ENCODE data around the gene MFAP4.

The MFAP4 gene

DNA sequence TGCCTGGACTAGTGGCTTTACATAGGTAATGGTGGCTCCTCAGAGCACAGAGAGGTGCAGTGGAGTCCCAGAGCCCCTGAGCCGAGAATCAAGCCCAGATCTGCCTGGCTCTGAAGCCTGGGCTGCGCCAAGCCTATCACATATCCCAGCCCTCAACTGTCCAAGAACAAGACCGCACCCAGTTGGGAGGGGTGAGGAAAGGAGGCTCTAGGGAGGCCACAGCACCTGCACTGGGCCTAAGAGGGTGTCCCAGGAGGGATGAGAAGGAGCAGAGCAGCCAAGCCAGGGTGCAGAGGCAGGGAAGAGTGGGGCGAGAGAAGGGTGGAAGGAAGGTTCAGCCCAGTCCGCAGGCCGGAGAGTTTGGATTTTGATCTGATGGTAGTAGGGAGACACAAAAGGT is 23.1 kb upstream of the MFAP4 start:
- no peak for DNase-seq (ENCODE audit: low spot score)

DNA sequence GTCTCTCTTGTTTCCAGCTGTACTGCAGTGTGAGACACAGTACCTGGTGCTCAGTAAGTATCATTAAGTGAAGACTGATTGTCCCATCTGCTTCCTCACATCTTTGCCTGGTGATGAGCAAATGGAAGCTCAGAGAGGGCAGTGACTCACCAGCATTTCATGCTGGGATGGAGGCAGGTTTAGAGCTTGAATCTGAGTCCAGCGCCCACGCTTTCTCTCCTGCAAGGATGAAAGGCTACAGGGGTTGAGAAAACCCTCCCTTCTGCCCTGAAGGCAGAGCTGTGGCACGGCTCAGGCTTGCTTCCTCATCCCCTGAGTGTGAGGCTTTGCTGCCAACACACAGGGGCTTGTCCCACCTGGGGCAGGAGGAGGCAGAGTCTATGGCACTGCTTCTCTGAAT is 22.5 kb upstream of the MFAP4 start:
- no peak for DNase-seq (ENCODE audit: low spot score)

DNA sequence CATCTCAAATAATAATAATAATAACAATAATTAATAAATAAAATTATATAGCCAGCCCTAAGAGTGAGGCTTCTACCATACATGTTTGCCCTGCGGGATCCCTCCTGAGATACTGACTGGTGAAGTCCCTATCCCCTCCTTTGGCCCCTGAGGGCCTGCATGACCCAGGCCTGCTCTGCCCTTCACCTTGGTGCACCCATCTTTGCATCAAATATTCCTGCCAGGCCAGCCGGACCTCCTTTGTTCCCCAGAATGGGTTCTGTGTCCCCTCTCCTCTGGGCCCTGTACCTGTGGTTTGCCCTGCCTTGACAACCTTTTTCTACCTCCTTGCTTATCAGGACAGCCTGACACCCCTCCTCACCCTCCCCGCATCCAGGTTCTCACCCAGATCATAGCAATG is 22.1 kb upstream of the MFAP4 start:
- DNase-seq (ENCODE audit: low spot score): no peak

DNA sequence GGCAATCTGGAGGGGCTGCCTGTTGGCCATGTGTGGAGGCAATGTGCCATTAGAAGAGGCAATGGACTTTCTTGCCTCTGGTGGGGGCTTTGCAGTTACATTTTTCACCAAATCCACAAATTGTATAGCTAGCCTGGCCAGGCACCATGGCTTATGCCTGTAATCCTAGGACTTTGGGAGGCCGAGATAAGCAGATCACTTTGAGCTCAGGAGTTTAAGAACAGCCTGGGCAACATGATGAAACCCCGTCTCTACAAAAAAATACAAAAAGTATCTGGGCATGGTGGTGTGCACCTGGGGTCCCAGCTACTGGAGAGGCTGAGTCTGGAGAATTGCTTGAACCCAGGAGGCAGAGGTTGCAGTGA is 21.3 kb upstream of the MFAP4 start:
- DNase-seq (ENCODE audit: low spot score): no peak

DNA sequence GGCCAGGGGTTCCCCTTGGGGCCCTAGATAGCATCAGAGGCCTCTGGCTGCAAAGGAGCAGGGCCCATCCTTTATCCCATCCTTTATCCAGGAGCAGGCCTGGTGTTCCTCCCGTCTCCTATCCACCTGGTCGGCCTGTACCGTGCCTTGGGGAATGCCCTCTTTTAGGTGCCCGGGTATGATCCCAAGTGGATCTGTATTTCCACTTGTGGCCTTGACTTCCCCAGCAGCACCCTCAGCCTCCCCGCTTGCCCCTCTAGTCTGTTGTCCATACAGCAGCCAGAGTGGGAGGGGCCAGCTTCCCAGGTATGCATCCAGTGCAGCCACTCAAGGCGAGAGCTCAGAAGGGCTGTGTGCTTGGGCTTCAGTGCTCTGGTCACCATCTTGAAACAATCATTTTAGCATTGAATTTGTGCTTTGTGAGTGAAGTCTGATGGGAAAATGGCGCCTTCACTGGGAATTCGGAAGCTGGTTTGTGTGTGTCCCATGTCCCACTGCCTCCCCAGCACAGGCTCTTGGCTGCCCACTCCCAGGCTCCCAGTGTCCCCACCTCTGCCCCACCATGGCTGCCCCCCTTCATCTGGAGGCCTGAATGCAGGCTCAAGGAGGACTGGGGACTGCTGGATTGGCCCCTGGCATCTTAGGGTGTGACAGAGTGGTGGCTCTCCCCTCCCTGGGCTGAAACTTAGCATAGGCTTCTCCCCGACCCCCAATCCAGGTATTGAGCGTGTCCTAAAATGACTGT is 20.8 kb upstream of the MFAP4 start:
- no peak for DNase-seq (ENCODE audit: low spot score)

DNA sequence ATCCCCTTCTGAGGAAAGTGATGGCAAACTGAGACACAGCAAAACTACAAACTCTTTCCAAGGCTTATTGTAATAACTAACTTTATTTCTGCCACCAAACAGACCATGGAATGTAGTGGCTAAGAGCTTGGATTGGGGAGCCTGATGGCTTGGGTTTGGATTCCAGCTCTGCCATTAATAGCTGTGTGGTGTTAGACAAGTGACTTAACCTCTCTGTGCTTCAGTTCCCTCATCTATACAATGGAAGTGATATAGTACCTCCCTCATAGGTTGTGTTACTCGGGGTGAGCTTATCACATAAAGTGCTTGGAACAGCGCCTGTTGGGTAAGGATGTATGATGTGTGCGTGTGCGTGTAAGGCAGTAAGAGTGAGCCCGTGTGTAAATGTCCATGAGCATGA is 18.1 kb upstream of the MFAP4 start:
- DNase-seq (ENCODE audit: low spot score): no peak

DNA sequence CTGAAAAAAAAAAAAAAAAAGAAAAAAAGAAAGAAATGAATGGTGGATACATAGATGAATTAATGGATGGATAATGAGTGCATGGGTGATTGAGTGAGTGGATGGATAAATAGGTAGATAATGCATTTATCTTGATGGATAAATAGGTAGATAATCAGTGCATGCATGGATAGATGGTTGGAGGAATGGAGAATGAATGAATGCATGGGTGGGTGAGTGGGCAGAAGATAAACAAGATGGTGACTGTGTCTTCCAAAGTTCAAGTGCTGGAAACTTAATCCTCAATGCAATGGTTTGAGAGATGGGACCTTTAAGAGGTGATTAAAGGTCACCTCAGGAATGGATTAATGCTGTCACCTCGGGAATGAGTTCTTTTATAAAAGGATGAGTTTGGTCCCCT is 17.3 kb upstream of the MFAP4 start:
- DNase-seq (ENCODE audit: low spot score): no peak

DNA sequence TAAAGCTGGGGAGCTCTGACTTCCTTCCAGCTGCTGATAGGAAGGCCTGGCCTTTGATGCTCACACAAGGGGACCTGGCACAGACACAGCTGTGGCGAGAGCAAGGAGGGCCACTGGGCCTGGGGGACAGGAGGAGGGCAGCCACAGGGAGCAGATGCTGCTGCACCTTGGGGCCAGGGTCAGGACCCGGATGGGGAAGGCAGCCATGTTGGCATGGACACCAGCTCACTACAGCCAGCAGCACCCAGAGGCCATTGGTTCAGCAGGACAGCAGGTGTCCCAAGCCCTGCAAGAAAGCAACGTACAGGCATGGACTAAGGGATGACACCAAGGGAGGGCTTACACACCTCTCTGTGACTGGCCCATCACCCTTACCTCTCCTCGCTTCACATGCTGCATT is 16.0 kb upstream of the MFAP4 start:
- no peak for DNase-seq (ENCODE audit: low spot score)

DNA sequence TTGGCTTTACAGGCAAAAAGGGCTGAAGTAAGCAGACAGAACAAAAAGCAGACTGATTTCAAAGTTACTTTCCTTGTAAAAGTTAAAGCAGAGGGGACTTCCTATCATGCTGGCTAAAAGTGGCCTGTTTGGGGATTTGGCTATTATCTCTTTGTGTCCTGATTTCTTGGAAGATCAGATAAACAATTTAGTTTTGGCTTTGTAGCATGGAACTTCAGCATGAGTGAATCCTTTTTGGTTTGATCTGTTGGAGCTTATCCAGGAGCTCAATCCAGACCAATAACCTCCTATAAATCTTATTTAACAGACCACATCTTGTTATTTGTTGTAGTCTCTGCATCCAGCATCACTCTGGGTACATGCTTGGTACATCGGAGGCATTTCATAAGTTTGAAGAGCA is 15.2 kb upstream of the MFAP4 start:
- no peak for DNase-seq (ENCODE audit: low spot score)

DNA sequence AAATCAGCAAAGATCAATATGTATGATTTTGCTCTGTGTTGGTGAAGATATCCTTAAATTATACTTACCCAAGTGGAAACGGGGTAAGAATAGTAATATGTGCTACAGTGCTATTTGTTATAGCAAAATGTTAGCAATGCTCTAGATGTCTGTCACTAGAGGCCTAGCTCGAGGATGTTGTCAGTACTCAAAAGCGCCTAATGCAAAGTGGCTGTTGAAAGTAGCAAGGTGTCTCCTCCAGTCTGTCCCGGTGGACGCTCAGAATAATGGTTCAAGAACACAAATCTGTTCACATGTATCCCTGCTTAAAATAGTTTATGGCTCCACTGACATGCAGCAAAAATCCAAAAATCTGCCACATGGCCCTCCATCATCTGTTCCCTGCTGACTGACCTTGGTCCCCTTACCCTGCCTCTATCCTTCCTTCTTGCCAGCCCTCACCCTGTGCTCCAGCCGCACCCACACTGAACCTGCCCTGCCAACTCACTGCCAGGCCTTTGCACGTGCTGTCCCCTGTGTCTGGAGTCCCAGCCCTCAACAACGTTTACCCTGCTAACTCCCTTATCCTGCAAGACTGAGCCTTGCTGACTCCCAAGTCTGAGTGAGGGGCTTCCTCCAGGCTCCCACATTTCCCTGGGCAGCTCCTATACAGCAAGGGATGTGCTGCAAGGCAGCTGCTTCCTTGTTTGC is 14.5 kb upstream of the MFAP4 start:
- DNase-seq (ENCODE audit: low spot score): no peak

DNA sequence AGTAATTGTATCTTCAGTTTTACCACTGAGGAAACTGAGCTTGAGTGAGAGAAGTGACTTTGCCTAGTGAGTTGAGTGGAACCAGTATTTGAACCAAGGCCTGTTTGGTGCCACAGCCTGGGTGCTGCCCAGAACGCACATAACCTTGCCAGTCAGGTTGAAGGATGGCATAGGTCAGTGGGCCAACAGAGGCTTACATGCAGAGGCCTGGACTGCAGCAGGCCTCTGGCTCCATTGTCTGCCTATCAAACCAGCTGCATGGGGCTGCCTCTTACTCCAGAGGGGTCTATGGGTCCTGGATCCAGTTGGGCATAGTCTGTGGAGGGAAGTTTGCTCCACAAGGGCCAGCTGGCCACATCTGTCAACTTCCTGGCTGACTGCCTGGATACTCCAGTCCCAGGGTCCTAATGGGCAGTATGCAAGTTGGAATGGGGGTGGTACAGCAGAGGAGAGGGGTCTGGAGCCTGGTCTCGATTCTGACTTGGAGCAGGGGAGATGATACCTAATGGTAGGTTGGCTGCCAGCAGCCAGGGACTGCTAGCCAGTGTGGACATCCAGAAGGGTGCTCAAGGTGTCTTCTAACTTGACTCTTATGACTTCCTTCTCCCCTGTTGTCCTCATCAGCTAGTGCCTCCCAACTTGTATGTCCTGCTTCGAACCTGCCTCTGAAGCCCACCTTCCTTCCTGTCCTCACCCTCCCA is 12.9 kb upstream of the MFAP4 start:
- no peak for DNase-seq (ENCODE audit: low spot score)

DNA sequence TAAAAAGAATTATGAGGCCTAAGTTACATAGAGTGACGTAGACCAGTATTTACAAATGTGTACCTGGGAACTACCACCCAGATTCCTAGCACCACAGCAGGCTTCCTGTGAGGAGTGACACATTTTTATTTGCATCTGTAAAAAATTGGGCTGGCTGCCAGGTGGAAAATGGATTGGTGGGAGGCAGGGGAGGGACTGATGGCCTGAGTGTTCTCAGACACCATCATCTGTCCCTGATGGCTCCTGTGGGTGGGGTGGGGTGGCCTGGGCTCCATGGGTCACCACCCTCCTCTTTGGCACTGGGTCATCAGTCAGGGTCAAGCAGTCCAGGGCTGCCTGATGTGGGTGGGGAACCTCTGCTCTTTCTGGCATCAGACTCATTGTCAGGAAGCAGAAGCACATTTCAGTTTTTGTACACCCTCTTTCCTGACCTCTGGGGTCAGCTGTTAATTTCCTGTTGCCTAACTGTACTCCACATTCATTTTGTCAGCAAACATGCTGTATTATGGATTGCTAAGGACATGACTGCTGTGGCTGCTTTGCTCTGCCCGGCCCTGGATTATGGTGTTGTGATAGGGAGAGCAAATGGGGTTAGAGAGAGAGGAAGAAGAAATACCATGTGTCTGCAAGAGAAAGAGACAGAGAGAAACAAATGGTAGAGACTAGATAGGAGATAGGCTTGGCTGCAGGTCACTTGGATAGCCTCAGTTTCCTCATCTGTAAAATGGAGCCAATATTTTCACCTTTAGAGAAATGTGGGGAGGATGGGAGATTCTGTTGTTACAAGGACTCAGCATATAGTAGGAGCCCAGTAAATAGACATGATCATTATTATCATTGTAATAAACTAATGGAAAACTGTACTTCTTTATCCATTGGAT is 11.6 kb upstream of the MFAP4 start:
- DNase-seq (ENCODE audit: low spot score): peak; percentile 71

DNA sequence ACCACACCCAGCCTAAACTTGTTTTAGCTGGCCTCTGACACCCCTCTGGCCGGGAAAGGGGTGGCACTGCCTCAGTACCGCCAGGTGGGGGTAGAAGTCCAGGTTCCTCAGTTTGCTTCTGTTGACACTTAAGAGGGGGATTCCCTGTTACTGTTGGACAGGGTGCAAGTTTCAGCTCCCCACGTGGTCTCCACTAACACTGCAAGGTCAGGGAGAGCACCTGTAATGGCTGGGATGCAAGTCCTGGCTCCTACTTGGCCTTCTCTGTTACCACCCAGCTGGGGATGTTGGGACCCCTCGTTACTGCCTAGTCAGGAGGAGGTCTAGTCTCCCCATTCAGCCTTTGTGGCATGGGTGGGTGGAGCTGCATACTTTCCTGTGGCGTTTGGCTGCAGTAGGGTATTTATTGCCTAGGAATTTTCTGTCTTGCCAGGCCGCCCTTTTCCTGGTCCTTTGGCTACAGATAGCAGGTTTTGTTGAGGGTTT is 10.6 kb upstream of the MFAP4 start:
- DNase-seq (ENCODE audit: low spot score): no peak

DNA sequence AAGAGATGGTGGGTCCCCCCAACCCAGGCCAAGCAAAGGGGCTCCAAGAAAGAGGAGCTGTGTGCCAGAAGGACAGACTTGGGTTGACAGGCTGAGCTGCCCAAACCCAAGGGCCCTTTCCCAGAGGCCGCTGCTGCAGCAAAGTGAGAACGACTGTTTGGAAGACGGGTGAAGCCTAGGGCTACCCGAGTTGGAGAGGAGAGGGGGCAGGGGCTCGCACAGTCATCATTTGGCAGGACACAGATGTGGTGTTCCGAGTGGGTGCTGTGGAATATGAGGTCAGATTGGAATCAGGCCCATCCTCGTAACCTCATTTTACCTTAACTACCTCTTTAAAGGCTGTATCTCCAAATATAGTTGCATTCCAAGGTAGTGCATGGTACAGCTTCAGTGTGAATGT is 5.3 kb upstream of the MFAP4 start:
- DNase-seq (ENCODE audit: low spot score): no peak

DNA sequence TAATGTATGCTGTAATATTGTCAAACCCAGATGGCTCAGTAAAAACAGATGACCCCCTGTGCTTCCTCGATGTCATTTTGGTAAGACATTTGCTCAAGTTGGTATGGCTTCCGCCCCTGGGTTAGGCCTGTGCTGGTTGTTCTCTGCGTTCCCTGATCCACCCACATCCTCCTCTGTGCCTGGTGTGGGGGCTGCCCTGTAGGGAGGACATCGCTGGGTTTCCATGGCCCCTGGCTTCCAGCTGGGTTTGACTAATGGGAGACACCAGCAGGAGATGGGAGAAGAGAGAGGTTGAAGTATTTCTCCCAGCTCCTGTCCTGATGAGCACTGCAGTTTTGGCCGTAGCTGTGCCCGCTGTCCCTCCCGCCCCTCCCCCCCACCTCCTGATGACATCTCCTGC is 4.4 kb upstream of the MFAP4 start:
- DNase-seq (ENCODE audit: low spot score): no peak

DNA sequence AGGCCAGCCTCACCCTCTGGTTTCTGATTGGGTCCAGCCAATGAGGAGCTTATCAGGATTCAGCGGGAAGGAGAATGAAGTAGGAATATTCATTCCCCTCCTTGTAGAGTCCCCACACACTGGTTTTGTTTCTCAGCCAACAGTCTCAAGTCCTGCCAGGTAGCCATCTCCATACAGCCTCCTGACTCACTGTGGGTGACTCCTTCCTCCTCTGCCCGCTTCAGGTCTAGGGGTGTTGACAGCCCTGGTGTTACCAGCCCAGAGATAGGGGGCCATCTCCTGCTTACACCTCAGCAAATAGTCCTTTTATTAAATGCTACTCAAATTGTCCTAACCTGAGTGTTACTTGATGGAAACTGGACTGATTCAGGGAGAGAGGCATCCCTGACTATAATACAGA is 4.0 kb upstream of the MFAP4 start:
- no peak for DNase-seq (ENCODE audit: low spot score)

DNA sequence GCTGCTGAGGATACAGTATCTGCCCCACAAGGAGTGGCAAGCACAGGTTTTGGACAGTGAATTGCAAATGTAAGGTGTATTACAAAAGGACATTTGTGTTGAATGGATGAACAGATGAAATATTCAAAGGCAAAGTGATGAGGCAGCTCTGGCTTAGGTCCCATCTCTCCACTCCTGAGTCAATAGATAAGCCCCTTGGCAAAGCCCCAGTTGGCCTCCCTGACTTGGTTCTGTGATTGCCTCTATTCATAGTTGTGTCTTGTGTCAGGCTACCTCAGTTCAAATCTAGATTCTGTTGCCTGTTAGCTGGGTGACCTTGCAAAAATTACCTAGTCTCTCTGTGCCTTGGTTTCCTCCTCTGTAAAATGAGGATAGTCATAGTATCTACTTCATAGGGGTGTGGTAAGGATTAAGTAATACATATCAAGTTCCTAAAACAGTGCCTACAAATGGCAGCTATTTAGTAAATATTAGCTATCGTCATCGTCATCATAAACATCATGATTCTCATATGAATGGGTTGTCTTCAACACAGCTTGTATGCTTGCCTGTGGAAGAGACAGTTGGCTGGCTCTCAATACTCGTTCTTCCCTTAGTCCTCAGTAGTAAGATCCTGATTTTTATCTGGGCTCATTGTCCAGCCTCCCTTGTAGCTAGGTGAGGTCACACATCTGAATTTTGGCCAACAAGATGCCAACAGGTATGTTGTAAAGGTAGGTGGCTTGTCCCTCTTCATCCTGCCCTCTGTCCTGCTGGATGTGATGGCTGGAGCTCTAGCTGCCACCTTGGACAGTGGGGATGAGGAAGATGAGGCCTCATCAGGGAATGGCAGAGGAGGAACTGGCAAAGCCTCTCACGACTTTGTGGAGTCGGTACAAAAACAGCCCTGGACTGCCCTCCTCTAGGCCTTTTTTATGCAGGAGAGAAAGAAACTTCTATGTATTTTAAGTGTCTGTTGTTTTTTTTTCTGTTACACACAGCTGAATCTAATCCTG is 2.1 kb upstream of the MFAP4 start:
- no peak for DNase-seq (ENCODE audit: low spot score)

DNA sequence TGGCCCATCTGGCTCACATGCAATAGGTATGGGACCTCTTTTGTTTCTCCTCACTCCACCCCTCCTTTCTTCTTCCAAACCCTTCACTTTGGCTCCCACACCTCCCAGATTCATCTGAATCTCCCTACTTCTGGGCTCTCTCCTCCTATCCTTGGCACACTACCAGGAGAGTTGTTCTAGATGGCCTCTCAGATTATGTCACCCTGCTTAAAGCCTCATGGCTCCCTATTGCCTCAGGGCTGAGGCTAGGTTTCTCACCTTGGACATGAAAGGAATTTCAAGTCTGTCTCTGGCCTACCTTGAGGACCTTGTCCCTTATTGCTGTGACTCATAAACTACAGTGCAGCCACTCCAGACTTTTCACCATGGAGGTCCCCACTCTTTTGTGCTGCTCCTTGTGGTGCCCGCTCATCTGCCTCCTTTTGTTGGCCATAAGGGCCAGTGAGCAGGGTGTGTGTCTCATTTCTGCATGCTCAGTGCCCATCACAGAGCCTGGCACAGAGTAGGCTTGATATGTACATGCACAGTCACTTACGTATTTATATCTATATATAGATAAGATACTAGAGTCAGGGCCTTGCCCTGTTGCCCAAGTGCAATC is 1.0 kb upstream of the MFAP4 start:
- DNase-seq (ENCODE audit: low spot score): no peak

DNA sequence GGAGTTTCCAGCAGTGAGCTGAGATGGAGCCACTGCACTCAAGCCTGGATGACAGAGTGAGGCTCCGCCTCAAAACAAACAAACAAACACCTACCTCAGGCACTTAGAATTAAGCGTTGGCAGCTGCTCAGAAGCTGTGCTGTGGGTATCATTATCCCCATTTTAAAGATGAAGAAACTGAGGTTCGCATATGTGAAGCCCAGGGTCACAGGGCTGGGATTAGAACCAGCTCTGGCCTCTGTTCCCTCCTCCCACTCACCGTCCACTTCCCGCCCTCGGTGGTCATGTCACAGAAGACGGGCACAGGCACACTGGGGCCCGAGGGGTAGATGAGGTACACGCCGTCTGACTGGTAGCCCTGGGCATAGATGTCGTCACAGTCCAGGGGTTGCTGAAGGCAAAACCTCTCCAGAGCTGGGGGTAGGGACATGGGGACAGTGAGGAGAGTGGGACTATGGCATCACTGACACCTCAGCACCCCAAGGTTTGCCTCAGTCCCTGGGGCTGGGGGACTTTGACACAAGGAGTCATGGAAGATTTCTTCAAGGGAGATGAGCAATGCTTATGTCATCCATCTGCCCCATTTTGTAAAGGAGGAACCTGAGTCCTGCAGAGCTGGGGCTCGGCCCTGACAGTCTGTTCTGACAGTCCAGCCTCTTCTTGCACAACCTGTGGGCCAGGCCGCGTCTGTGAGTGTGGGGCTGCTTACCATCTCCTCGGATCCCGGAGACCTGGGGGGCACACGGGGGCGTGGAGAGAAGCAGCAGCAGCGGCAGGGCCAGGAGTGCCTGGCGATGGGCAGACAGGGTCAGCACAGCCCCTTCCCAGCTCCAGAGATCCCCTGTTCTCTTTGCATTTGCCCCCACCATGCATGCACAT is 700 bp downstream of the MFAP4 start:
- no peak for DNase-seq (ENCODE audit: low spot score)

All from kidney capillary endothelial cell (primary cell).